Right atrium auricular region (tissue), 2 donors: ENCODE results near the gene RGCC. TPM values are rescaled to one million over a fixed set of nuclear protein-coding genes. Genes with fewer than 3 reads are reported as not detected.

Source experiments
- DNase-seq: peaks from one replicate; pipeline ENCODE4 v3.0.0-alpha.2; 2019; ENCODE audit warnings: low spot score
- H3K27ac ChIP-seq, 2 donors: fragments of 200-600 bp; sonication (generic); 1 replicate in 1 of 2; 2 replicates in 1 of 2; pipeline ENCODE4 v1.5.1; 2016 to 2019
- H3K27me3 ChIP-seq, 2 donors: fragments of 200-600 bp; sonication (generic); one replicate each; pipeline versions ENCODE4 v1.5.1 to v1.6.0; 2017 to 2019
- H3K36me3 ChIP-seq: fragments of 200-600 bp; sonication (generic); one replicate; pipeline ENCODE4 v1.5.1; 2016
- H3K4me1 ChIP-seq, 2 donors: fragments of 200-600 bp; sonication (generic); one replicate each; pipeline versions ENCODE4 v1.5.1 to v1.6.0; 2017 to 2019
- H3K4me3 ChIP-seq, 2 donors: fragments of 200-600 bp; sonication (generic); 1 replicate in 1 of 2; 2 replicates in 1 of 2; pipeline ENCODE4 v1.5.1; 2017 to 2019; ENCODE audit warnings: mild to moderate bottlenecking in 1 of 2, moderate library complexity in 1 of 2
- H3K9me3 ChIP-seq, 2 donors: fragments of 200-600 bp; sonication (generic); one replicate each; pipeline ENCODE4 v1.5.1; 2019
- total RNA-seq, 2 donors: library from RNA; depleted of rRNA; stranded (reverse); fragments of >200 nt; gene quantifications; one replicate each; pipeline ENCODE4 v1.1.0, GENCODE V29; 2016
- TF ChIP-seq, protein P1 (sequence below), 2 donors: fragments of 200-600 bp; sonication (generic); IDR thresholded peaks; one replicate each; pipeline ENCODE4 v1.5.1; 2019; ENCODE audit warnings: antibody characterized with exemption in 2 of 2

Gene RGCC
- total RNA-seq, 2 donors from 2014 or later, result 53.9 to 94.8 TPM

DNA sequence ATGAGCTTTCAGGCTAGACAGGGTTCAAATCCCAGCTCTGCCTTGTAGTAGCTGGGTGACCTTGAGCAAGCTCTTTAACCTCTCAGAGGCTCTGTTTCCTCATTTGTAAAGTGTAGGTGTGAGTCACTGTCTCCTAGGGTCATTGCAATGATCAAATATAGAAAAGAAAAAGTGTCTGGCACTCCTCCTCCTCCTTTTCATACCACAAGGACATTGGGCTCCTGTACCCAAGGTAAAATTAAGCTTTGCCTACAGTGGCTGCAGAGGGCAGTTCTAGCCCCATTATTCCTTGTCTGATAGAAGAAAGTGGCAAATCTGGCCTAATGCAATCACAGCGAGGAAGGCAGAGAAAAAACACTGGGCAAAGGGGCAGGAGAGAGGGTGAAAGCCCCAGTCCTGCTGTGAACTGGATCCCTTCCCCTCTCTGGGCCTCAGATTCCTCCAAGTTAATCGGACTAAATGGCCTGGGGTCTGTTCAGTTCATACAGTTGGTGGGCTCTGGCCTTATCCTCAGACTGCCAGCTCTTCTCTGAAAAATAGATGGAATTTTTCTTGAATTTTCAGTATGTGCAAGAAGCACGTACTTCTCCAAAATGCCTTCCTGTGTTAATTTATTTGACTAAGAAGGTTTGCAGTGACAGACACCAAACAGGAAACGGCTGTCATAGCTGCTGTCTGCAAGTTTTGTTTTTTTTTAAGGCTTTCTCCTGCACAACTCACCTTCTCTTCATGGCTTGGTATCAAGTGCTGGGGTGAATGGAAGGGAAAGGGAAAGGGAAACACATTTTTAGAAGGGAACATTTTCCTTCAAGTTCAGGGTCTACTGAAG is 35.3 kb downstream of the RGCC start:
- Histone ChIP-seq H3K36me3 (no peaks in the 10 kb centered on the region), H3K27ac (no peak overlapping the region), H3K27me3 (no peaks in the 10 kb centered on the region), H3K4me1 (peaks cover 0 to 46% of the 10 kb centered on the region in 2 donors), H3K4me3 (no peak overlapping the region), H3K9me3 (no peaks in the 10 kb centered on the region)
- TF ChIP-seq, protein P1, sequence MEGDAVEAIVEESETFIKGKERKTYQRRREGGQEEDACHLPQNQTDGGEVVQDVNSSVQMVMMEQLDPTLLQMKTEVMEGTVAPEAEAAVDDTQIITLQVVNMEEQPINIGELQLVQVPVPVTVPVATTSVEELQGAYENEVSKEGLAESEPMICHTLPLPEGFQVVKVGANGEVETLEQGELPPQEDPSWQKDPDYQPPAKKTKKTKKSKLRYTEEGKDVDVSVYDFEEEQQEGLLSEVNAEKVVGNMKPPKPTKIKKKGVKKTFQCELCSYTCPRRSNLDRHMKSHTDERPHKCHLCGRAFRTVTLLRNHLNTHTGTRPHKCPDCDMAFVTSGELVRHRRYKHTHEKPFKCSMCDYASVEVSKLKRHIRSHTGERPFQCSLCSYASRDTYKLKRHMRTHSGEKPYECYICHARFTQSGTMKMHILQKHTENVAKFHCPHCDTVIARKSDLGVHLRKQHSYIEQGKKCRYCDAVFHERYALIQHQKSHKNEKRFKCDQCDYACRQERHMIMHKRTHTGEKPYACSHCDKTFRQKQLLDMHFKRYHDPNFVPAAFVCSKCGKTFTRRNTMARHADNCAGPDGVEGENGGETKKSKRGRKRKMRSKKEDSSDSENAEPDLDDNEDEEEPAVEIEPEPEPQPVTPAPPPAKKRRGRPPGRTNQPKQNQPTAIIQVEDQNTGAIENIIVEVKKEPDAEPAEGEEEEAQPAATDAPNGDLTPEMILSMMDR (IDR thresholded peaks at IDR 0.05), result no peak
- no peak for DNase-seq

- H3K27ac ChIP-seq, result peak overlapping the region; percentile 7 to 46
- peaks cover 0 to 46% of the 10 kb centered on the region in 2 donors for H3K4me1 ChIP-seq
- no peaks in the 10 kb centered on the region for H3K36me3 ChIP-seq
- no peaks in the 10 kb centered on the region for H3K9me3 ChIP-seq
- TF ChIP-seq, protein P1 (IDR thresholded peaks at IDR 0.05), result no peak
- H3K4me3 ChIP-seq, result no peak overlapping the region
- no peaks in the 10 kb centered on the region for H3K27me3 ChIP-seq
- no peak for DNase-seq
Measured at GRCh38 chr13:41494202-41494601, 36.9 kb downstream of the RGCC start.

DNA sequence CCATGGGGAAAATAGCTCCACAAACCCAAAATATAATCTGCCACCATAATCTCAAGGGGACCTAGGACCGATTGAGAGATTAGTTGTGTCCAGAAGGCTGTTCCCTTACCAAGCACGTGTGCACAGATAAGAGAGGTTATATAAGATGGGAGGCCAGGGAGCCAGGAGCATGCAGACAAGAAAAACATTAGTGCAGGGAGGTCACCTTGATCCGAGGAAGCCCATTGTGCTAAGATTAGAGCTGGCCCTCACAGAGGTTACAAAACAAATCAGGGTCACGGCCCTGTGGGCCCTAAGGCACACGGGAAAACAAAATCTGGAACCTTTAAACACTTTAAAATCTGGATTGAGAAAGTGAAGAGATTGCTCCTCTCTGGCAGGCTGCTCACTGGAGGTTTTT is 37.7 kb downstream of the RGCC start:
- peaks cover 0 to 46% of the 10 kb centered on the region in 2 donors for H3K4me1 ChIP-seq
- H3K27ac ChIP-seq, result peak overlapping the region; percentile 7 to 46
- DNase-seq, result no peak
- no peaks in the 10 kb centered on the region for H3K36me3 ChIP-seq
- H3K27me3 ChIP-seq, result no peaks in the 10 kb centered on the region
- no peaks in the 10 kb centered on the region for H3K9me3 ChIP-seq
- no peak overlapping the region for H3K4me3 ChIP-seq
- TF ChIP-seq, protein P1 (IDR thresholded peaks at IDR 0.05), result no peak

DNA sequence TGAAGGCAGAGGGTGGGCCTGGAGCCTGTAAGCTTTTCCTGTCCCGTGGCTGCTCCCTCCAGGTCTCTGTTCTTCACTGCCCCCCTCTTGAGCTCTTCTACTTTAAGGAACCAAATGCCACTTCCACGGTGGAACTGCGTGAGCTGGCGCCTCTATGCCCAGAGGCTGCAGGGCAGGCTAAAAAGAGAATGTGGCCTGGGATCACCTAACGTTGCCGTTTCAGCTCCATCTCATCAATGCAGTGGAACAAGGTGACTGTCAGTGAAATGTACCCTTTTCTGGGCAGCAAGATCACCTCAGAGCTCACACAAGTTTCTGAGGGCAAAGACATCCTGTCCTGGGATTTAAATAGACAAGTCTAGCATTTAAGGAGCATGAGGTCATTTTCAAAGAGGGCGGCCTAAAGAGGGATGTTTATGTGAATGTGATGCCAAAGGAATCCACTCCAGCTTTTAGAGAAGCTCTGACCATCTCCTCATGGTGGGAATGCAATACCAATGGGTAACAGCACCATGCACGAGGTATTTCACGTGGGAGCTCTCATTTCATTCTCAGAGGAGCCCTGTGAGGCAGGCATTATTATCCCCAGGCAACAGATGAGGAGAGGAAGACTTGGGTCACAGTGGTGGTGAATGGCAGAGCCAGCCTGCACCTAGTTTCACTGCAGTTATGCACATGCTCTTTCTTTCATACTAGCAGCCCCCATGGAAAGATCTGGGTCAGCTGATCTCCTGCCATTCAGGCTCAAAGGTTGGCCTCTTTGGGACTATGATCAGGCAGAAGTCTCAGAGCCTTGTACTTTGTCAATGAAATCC is 39.3 kb downstream of the RGCC start:
- no peaks in the 10 kb centered on the region for H3K9me3 ChIP-seq
- DNase-seq, result no peak
- H3K4me3 ChIP-seq, result no peak overlapping the region
- H3K36me3 ChIP-seq, result no peaks in the 10 kb centered on the region
- TF ChIP-seq, protein P1 (IDR thresholded peaks at IDR 0.05), result no peak
- H3K27ac ChIP-seq, result peak overlapping the region in 1 of 2 donors; percentile 35
- peaks cover 0 to 46% of the 10 kb centered on the region in 2 donors for H3K4me1 ChIP-seq
- H3K27me3 ChIP-seq, result no peaks in the 10 kb centered on the region

GRCh38 chr13:41497436-41497835 is 40.1 kb downstream of the RGCC start:
- TF ChIP-seq, protein P1 (IDR thresholded peaks at IDR 0.05), result no peak
- H3K27ac ChIP-seq, result no peak overlapping the region
- no peak for DNase-seq
- no peaks in the 10 kb centered on the region for H3K36me3 ChIP-seq
- no peak overlapping the region for H3K4me3 ChIP-seq
- H3K4me1 ChIP-seq, result peaks cover 0 to 38% of the 10 kb centered on the region in 2 donors
- no peaks in the 10 kb centered on the region for H3K9me3 ChIP-seq
- H3K27me3 ChIP-seq, result no peaks in the 10 kb centered on the region
